Activated T-cell treated with anti-CD3 and anti-CD28 coated beads for 24 hours (primary cell): ENCODE data around the gene WDR37.
"Not testable (repeated sequence)": the region's sequence is repeated elsewhere in the genome, so short reads cannot be mapped to it uniquely, and the experiment has no call there.

Source experiments
- DNase-seq: peaks from one replicate; pipeline ENCODE4 v3.0.0-alpha.2; 2020; ENCODE audit warnings: low read depth

Gene WDR37

GRCh38 chr10:1041514-1041913 lies 14.7 kb upstream of the WDR37 start:
- DNase-seq = no peak

- no peak for DNase-seq
These were observed 12.6 kb upstream of the WDR37 start for GRCh38 chr10:1043532-1043995.

- no peak for DNase-seq
These were observed 12.0 kb upstream of the WDR37 start for GRCh38 chr10:1044146-1044545.

- no peak for DNase-seq
These were observed 11.2 kb upstream of the WDR37 start for GRCh38 chr10:1044964-1045363.

GRCh38 chr10:1045415-1045814 lies 10.8 kb upstream of the WDR37 start:
- DNase-seq = no peak

- DNase-seq = no peak
These were observed 8.2 kb upstream of the WDR37 start for GRCh38 chr10:1047937-1048336.

- DNase-seq = no peak
These were observed 7.8 kb upstream of the WDR37 start for GRCh38 chr10:1048349-1048731.

GRCh38 chr10:1048732-1049424 lies 7.3 kb upstream of the WDR37 start, which contains the start of gene IDI1:
TSS of gene IDI1 (minus strand) at chr10:1049119. CDS start at chr10:1049003, 116 bp downstream.
- peak; percentile 94 for DNase-seq

GRCh38 chr10:1049425-1049958 lies 6.7 kb upstream of the WDR37 start:
- no peak for DNase-seq

- DNase-seq = no peak
These were observed 6.0 kb upstream of the WDR37 start for GRCh38 chr10:1050145-1050544.

GRCh38 chr10:1050554-1050953 lies 5.6 kb upstream of the WDR37 start:
- DNase-seq = no peak

- DNase-seq = no peak
These were observed 1.5 kb upstream of the WDR37 start for GRCh38 chr10:1054684-1055083.

GRCh38 chr10:1057106-1057657 lies 997 bp downstream of the WDR37 start:
- DNase-seq = no peak

- DNase-seq = no peak
These were observed 1.8 kb downstream of the WDR37 start for GRCh38 chr10:1058017-1058416.

GRCh38 chr10:1059902-1060301 lies 3.7 kb downstream of the WDR37 start:
- no peak for DNase-seq

- no peak for DNase-seq
These were observed 6.0 kb downstream of the WDR37 start for GRCh38 chr10:1061930-1062774.

- no peak for DNase-seq
These were observed 7.2 kb downstream of the WDR37 start for GRCh38 chr10:1063232-1063865.

GRCh38 chr10:1064964-1065247 lies 8.7 kb downstream of the WDR37 start:
- no peak for DNase-seq

GRCh38 chr10:1066734-1067133 lies 10.5 kb downstream of the WDR37 start:
- DNase-seq = not testable (repeated sequence)

- no peak for DNase-seq
These were observed 12.5 kb downstream of the WDR37 start for GRCh38 chr10:1068380-1069361.

GRCh38 chr10:1070919-1071318 lies 14.7 kb downstream of the WDR37 start:
- DNase-seq = no peak
